Measurements from ENCODE around the gene ST6GALNAC2.

The ST6GALNAC2 gene

GRCh38 chr17:76557368-76558197, 28.1 kb downstream of the ST6GALNAC2 start:
- DNase-seq = peak in 55 of 56 donors; percentile 34 to 94 (median 82)

DNA sequence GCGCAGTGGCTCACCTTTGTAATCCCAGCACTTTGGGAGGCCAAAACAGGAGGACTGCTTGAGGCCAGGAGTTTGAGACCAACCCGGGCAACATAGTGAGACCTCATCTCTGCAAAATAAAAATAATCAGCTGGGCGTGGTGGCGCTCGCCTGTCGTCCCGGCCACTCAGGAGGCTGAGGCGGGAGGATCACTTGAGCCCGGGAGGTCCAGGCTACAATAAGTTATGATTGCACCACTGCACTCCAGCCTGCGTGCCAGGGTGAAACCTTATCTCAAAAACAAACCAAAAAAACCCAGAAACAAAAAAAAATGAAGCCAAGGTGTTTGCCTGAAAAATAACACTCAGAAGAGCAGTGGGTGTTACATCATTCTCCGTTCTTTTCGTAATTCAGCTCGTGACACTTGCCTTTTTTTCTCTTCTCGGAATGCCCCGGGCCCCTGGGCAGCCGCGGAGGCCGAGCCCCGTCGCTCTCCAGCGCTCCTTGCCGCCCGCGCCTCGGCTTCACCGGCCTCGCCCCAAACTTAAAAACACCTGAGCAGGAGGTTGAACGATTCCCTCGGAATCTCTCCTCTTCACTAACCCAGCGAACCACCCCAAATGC, 28.8 kb downstream of the ST6GALNAC2 start:
- DNase-seq = no peak

DNA sequence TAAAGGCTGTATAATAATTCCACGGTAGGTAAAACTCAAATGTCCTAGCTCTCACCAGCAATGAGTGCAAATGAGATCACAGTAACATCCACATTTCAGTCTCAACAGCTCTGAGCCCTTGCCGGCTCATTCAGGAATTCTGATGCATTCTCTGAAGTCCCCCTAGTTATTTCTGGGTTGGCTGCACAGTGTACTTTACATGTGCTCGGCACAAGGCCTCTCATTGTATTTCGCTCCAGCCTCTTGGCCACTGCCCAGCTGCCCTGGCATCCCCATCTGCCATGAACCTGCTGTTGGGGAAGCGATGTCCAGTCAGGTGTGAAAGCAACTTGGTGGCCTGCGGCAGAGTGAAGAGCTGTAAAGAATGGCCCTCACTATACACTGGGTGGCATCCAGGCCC, 31.5 kb downstream of the ST6GALNAC2 start:
- peak in 46 of 56 donors; percentile 21 to 83 (median 56) for DNase-seq

GRCh38 chr17:76553178-76553908, 32.3 kb downstream of the ST6GALNAC2 start:
- DNase-seq = no peak

DNA sequence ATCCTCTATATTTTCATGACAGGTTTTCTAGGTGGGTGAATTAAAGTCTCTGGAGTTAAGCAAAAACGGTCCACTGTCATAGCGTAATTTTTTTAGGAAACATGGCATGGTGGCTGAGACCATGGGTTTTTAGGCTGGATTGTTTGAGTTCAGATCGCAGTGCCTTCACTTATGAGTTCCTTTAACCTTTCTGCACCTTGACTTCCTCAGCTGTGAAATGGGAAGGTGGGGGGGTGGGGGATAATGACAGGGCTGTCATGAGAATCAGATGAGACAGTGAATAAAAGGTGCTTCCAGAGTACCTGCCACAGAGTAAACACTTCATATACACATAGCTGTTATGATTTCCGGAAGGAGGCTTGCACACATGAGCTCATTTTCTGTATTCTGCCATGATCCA, 34.0 kb downstream of the ST6GALNAC2 start:
- DNase-seq = no peak

- DNase-seq = no peak
Measured at GRCh38 chr17:76550712-76551615, 34.7 kb downstream of the ST6GALNAC2 start.

- DNase-seq = no peak
Measured at GRCh38 chr17:76549539-76549938, 36.1 kb downstream of the ST6GALNAC2 start.

- no peak for DNase-seq
Measured at GRCh38 chr17:76549215-76549518, 36.5 kb downstream of the ST6GALNAC2 start.

- DNase-seq = no peak
Measured at GRCh38 chr17:76548378-76549214, 37.1 kb downstream of the ST6GALNAC2 start.

- no peak for DNase-seq
Measured at GRCh38 chr17:76547642-76548202, 37.9 kb downstream of the ST6GALNAC2 start.

DNA sequence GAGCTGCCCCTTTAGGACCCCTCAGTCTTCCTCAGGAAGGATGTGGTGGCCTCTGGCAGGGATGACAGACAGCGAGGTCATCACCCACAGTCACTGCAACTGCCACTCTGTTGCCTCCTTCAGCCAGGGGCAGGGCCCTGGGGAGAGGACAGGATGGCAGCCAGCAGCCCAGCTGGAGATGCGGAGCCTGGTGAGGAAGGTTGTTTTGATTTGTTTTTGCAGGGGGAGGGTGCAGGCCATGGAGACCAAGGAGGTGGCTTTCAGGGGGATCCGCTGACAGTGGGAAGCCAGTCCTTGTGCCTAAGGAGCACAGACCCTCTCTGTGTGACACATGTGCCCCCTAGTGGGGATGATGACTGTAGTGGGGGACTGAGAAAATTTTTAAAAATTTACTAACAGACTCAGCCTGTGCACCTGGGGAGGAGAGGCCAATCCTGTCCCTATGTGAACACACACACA, 38.4 kb downstream of the ST6GALNAC2 start:
- DNase-seq = peak in 46 of 56 donors; percentile 19 to 80 (median 46)

DNA sequence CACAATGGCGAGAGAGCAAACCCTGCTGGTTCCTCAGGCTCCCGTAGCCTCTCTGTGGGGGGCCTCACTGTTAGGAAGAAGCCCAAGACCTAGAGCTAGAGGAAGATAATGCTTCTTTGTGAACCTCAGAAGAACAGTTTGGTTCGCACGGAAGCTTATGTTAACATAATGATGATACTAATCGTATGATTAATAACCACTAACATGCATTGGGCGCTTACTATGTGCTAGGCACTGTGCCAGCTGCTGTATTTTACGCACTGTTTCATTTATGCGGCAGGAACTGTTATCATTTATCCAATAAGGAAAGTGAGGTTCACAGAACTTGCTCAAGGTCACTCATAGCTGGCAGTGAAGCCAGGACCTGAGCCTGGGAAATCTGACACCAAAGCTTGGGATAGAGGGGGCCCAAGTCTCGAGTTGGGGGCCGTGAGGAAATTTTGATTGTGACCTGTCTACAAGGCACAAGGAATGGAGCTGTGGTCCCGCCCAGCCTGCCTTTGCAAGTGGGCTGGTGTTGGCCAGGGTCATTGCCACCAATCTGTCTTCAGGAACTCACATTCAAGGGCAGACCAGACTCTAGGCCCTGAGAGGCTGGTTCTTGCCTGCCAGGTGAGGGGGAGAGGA, 39.0 kb downstream of the ST6GALNAC2 start:
- peak in 1 of 56 donors; percentile 28 for DNase-seq

- DNase-seq = peak in 1 of 56 donors; percentile 19
Measured at GRCh38 chr17:76545918-76546555, 39.6 kb downstream of the ST6GALNAC2 start.

- DNase-seq = peak in 26 of 56 donors; percentile 11 to 81 (median 71)
Measured at GRCh38 chr17:76544546-76545365, 40.9 kb downstream of the ST6GALNAC2 start.

DNA sequence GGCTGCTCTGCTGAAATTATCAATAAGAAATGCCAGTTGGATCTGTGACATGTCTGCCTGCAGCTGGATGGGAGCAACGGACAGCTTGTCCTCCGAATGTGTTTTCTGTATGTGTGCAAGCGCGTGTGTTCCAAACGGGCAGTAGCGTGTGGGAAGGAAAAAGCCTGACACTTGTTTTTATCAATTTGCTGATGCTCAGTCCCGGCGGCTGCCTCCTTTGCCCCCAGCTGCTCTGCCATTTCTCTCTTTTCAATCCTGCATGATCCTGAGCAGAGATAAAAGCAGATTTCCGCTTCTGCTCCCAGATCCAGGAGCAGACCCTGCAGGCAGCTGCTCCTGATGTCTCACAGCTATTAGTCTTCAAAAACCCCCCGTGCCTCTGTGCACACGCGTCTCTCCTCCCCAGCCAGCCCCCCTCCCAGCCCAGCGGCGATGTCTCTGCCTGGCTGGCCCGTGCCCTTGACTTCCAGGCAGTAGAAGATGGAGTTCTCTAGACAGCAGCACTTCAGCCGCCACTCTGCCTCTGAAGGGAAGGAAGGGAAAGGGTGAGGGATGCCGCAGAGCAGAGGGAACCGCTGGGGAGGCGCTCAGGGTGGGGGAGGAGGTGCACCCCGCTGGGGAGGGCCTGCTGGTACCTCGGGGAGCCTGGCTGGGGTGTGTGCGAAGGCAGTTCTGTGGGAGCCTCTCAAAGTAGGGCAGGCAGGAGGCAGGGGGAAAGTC, 41.7 kb downstream of the ST6GALNAC2 start:
- peak in 46 of 56 donors; percentile 35 to 84 (median 65) for DNase-seq

- peak in 4 of 56 donors; percentile 44 to 69 (median 58) for DNase-seq
Measured at GRCh38 chr17:76543482-76543825, 42.2 kb downstream of the ST6GALNAC2 start.

DNA sequence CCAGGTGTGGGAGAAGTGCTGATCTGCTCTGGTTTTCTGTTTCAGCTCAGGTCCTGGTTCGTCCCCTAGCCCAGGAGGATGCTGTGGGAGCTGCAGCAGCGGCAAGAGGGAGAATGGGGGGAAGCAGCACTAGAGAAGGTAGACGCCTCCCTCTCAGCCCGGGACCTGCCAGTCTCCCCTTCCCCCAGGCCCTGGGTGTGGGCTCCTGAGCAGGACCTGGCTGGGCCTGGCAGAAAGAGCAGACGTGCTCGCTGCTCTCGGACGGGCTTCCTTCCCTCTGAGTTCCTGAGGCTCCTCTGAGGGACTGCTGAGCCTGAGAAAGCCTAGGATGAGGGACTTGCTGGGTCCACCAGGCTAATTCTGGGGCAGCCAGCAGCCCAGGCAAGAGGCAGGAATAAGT, 42.7 kb downstream of the ST6GALNAC2 start:
- DNase-seq = peak in 1 of 56 donors; percentile 34
